Psoas muscle (tissue), 8 donors: ENCODE measurements around the gene MCM5. TPM values are rescaled to one million over a fixed set of nuclear protein-coding genes. Genes with fewer than 3 reads are reported as not detected.

Experiments
- ATAC-seq, 4 donors: fragments of 200-7000 bp; cut with Tn5 transposase; one replicate each; pipeline ENCODE4 v1.9.1; 2020; ENCODE audit warnings: moderate library complexity in 3 of 4, mild to moderate bottlenecking in 2 of 4
- DNase-seq, 2 donors: peaks; one replicate each; pipeline ENCODE4 v3.0.0-alpha.2; 2020
- H3K27ac ChIP-seq: fragments of 200-600 bp; one replicate; pipeline ENCODE4 v1.8.0; 2022
- H3K27me3 ChIP-seq, 3 donors: fragments of 200-600 bp in 1 of 3; one replicate each; pipeline versions ENCODE4 v1.6.1 to v1.8.0; 2013 to 2022; ENCODE audit warnings: low read length in 2 of 3, mild to moderate bottlenecking in 2 of 3, moderate library complexity in 1 of 3; ENCODE audit not compliant: insufficient read depth in 3 of 3
- H3K36me3 ChIP-seq, 2 donors: fragments of 200-600 bp in 1 of 2; one replicate each; pipeline versions ENCODE4 v1.6.1 to v1.8.0; 2013 to 2022; ENCODE audit warnings: low read depth in 1 of 2, mild to moderate bottlenecking in 1 of 2, moderate library complexity in 1 of 2; ENCODE audit not compliant: insufficient read depth in 1 of 2
- H3K4me1 ChIP-seq: fragments of 200-600 bp; one replicate; pipeline ENCODE4 v1.8.0; 2022
- H3K4me3 ChIP-seq: fragments of 200-600 bp; one replicate; pipeline ENCODE4 v1.8.0; 2022; ENCODE audit warnings: mild to moderate bottlenecking
- H3K9me3 ChIP-seq: fragments of 200-600 bp; one replicate; pipeline ENCODE4 v1.8.0; 2022
- WGBS, 3 donors: extraction: QIAGEN DNeasy Blood & Tissue Kit; methylation state at CpG; one replicate each; pipeline versions ENCODE4 v1.1.6 to v1.1.7; 2013; 5-methylcytosine and 5-hydroxymethylcytosine counted together
- intact Hi-C, 2 donors: fragments of 100-400 bp; cut with DNase I; formaldehyde crosslinking; loops; one replicate each; pipeline versions ENCODE4 v1.11.0 to v1.14.2; 2022
- polyA plus RNA-seq, 3 donors: library from polyadenylated mRNA; stranded (reverse); fragments of 200-250 nt; gene quantifications; one replicate each; pipeline ENCODE4 v1.2.3, GENCODE V29; 2013
- total RNA-seq, 4 donors: library from RNA; stranded (reverse); fragmentation: NEBNext Ultra II Directional in 2 of 4; extraction: Animal tissue kit (Norgen Biotek cat#: 25700) in 2 of 4; gene quantifications; one replicate each; pipeline versions ENCODE4 v1.2.1 to v1.2.4, GENCODE V29; 2021 to 2023
- TF ChIP-seq, protein P1 (sequence below): fragments of 200-600 bp; IDR thresholded peaks from one replicate; pipeline ENCODE4 v1.8.0; 2022; ENCODE audit warnings: antibody characterized with exemption
- donor health status: healthy with polysubstance abuse.
- donor health status: DM: no; HTN: no; CAD: no; lungs with moderate emphysema.
- donor health status: Bipolar disorder and iron deficiency.
- donor health status: healthy.
- donor health status: DM: yes; HTN: yes; CAD: no.
- donor health status: DM: no; HTN: no; CAD: no.
- donor health status: DM: no; HTN: no; CAD: no.
- donor health status: DM: yes; HTN: yes; CAD: no.

The MCM5 gene
- total and polyA plus RNA-seq, 7 donors, result 6.4 to 13.6 (median 9.1) TPM

- WGBS, 3 donors, result 72 to 83% (median 79%) methylated on average over 4 of the region's 4 CpGs
- intact Hi-C loops, result no loop called here
- DNase-seq, result no peak
- TF ChIP-seq, protein P1, sequence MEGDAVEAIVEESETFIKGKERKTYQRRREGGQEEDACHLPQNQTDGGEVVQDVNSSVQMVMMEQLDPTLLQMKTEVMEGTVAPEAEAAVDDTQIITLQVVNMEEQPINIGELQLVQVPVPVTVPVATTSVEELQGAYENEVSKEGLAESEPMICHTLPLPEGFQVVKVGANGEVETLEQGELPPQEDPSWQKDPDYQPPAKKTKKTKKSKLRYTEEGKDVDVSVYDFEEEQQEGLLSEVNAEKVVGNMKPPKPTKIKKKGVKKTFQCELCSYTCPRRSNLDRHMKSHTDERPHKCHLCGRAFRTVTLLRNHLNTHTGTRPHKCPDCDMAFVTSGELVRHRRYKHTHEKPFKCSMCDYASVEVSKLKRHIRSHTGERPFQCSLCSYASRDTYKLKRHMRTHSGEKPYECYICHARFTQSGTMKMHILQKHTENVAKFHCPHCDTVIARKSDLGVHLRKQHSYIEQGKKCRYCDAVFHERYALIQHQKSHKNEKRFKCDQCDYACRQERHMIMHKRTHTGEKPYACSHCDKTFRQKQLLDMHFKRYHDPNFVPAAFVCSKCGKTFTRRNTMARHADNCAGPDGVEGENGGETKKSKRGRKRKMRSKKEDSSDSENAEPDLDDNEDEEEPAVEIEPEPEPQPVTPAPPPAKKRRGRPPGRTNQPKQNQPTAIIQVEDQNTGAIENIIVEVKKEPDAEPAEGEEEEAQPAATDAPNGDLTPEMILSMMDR, result no peak
- Histone ChIP-seq H3K4me1 (no peaks in the 10 kb centered on the region), H3K27me3 (no peaks in the 10 kb centered on the region), H3K27ac (no peak overlapping the region), H3K9me3 (no peaks in the 10 kb centered on the region), H3K4me3 (no peak overlapping the region), H3K36me3 (no peaks in the 10 kb centered on the region)
- ATAC-seq, result no peak
Observed at GRCh38 chr22:35445933-35446332, 46.0 kb downstream of the MCM5 start.

DNA sequence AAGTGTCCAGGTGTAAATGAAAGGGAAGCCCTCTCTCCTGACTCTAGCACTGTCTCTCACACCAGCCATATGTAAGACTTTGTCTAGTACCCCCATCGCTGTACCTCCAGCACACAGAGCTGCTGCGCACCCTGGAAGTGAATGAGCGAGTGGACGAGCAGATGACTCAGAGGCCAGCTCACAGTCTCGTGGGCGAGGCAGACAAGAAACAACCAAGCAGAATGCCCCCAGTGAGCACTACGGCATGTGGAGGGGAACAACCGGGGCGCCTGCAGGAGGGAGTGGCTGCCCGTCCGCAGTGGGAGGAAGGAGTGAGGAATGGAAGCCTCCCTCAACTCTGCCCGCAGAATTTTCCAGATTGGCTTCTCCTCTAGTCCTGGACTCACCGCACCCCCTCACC, 46.4 kb downstream of the MCM5 start:
- TF ChIP-seq, protein P1, result no peak
- no peak overlapping the region for H3K4me3 ChIP-seq
- intact Hi-C loops, result no loop called here
- no peak overlapping the region for H3K27ac ChIP-seq
- H3K4me1 ChIP-seq, result no peaks in the 10 kb centered on the region
- ATAC-seq (no peak), DNase-seq (no peak)
- no peaks in the 10 kb centered on the region for H3K36me3 ChIP-seq
- no peaks in the 10 kb centered on the region for H3K27me3 ChIP-seq
- H3K9me3 ChIP-seq, result no peaks in the 10 kb centered on the region
- 88 to 99% (median 97%) methylated on average over 13 of the region's 13 CpGs for WGBS, 3 donors

GRCh38 chr22:35448523-35448922, 48.6 kb downstream of the MCM5 start:
- intact Hi-C loops, result no loop called here
- Histone ChIP-seq H3K4me1 (no peaks in the 10 kb centered on the region), H3K27ac (no peak overlapping the region), H3K9me3 (no peaks in the 10 kb centered on the region), H3K36me3 (no peaks in the 10 kb centered on the region), H3K27me3 (no peaks in the 10 kb centered on the region), H3K4me3 (no peak overlapping the region)
- WGBS, 3 donors, result 94 to 96% (median 94%) methylated on average over 8 of the region's 8 CpGs
- no peak for ATAC-seq
- TF ChIP-seq, protein P1, result no peak
- DNase-seq, result no peak

DNA sequence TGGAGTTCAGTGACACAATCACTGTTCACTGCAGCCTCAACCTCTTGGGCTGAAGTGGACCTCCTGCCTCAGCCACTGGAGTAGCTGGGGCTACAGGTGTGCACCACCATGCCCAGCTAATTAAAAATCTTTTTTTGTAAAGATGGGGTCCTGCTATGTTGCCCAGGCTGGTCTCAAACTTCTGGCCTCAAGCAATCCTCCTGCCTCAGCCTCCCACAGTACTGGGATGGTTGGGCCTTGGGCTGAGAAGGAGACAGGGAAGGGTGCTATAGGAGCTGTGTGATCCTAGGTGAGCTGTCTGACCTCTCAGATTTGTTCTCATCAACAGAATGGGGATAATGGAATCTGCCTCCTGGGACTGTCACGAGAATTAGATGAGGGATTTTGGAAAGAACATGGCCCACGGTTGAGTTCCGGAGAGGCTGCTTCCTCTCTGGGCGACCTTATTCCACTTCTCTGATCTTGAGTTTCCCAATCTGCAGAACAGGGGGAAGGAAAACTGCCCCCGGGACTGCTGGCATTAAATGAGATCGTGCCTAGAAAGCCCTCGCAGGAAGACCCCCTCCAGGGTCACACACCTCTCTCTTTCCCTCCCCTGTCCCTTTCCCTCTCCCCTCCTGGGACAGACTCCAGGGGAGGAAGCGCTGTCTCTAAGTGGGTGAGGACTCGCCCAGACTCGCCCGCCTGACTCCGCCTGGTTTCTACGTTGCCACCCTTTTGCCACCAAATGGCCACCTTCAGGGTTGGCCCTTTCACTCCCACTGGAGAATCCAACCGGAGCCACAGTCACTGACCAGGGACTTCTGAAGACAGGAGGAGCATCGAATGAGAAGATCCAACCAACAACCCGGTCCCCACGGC, 50.1 kb downstream of the MCM5 start:
- no peaks in the 10 kb centered on the region for H3K9me3 ChIP-seq
- no peak overlapping the region for H3K27ac ChIP-seq
- H3K4me3 ChIP-seq, result no peak overlapping the region
- WGBS, 3 donors, result 91 to 95% (median 95%) methylated on average over 17 of the region's 17 CpGs
- TF ChIP-seq, protein P1, result no peak
- intact Hi-C loops, result no loop called here
- H3K4me1 ChIP-seq, result no peaks in the 10 kb centered on the region
- H3K36me3 ChIP-seq, result no peaks in the 10 kb centered on the region
- ATAC-seq (no peak), DNase-seq (no peak)
- H3K27me3 ChIP-seq, result no peaks in the 10 kb centered on the region
